Right renal pelvis (tissue), 4 donors: Measurements from ENCODE around the gene IL22RA1. TPM values are rescaled to one million over a fixed set of nuclear protein-coding genes. Genes with fewer than 3 reads are reported as not detected.

Experiments
- DNase-seq, 4 donors: peaks; one replicate each; pipeline ENCODE4 v3.0.0-alpha.2; 2013; ENCODE audit warnings: low read depth in 4 of 4, low spot score in 3 of 4, missing footprints in 1 of 4
- polyA plus RNA-seq, 4 donors: library from polyadenylated mRNA; unstranded; fragments of 120-200 nt; gene quantifications; one replicate each; pipeline ENCODE4 v1.2.1, GENCODE V29; 2013; ENCODE audit not compliant: insufficient read length in 4 of 4

The IL22RA1 gene
- polyA plus RNA-seq, 4 donors, result 2.9 to 4.8 (median 3.4) TPM

GRCh38 chr1:24100945-24101737 lies 41.8 kb downstream of the IL22RA1 start:
- DNase-seq, result no peak

DNA sequence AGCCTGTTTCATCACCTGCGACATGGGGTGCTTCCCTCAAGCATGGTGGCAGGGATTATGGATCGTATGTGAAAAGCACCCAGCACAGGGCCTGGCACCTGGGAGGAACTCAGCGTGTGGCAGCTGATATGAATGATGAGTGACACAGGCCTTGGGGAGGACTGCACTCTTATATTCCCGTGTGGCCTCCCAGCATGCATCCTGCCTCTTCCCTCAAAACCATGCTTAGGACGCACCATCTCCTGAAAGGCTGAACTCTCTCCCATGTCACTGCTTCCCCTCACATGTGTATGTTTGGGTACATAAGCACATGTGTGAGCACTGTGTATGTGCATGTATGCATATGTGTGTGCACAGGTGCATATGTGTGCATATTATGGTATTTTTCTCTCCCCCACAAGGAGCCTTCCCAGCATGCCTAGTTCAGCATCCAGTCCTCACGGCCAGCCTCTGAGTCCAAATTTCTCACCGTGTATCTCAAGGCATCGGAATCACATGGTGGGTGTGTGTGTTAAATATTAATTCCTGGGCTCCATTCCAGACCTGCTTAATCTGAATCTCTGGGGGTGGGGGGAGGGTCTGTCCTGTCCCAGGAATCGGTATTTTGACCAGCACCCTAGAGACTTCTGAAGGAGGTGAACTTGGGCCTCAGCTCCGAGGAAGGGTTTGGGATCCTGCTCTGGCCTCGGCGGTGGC lies 43.8 kb downstream of the IL22RA1 start:
- DNase-seq, result no peak

DNA sequence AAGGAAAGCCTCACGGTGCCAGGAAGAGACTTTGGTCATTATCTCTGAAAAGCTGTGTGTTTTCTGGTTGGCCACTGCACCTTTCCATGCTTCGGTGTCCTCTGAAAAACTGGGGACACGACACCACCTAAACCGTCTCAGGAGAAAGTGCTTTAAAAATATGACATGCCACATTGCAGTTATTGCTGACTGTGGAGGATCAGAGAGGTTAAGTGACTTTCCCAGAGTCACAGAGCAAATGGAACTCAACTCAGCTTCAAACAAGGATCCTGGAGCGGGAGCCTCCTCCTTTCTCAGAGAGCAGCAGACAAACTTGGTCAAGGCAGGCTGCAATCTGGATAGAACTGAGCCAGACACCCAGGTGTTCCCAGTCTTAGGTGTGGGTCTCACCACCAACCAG lies 44.8 kb downstream of the IL22RA1 start:
- no peak for DNase-seq

GRCh38 chr1:24097663-24098062 lies 45.3 kb downstream of the IL22RA1 start:
- no peak for DNase-seq

GRCh38 chr1:24096739-24097103 lies 46.2 kb downstream of the IL22RA1 start:
- no peak for DNase-seq

DNA sequence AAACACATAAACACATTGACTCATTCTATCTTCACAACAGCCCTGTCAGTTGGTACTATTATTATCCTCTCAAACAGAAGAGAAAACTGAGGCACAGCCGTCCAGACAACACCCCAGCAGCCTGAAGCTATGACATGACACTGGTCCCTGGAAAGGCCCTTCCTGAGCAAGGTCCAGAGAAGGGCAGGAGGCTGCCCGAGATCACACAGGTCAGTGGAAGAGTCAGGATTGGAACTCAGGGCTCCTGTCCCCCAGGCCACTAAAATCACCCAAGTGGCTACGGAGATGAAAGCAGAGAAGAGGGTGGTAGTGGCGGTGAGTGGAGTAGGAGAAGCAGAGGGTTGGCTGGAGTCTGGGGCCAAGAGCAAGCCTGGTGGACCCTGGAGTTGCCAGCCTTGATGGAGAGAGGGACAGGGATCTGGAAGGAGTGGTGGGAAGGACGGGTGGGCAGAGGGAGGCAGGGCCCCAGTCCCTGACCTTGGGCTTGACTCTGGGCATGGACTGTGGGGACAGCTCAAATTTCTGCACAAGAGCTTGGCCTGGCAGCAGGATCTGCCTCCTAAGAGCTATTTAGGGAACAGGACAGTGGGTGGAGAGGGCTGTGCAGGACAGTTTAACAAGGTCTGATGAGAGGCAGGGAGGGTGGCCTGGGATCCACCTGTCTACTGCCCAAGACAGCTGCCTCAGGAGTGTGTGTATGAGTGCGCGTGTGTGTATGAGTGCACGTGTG lies 46.8 kb downstream of the IL22RA1 start:
- DNase-seq, result no peak

GRCh38 chr1:24095140-24095859 lies 47.6 kb downstream of the IL22RA1 start:
- DNase-seq, result no peak

GRCh38 chr1:24094554-24094953 lies 48.4 kb downstream of the IL22RA1 start:
- DNase-seq, result no peak

- no peak for DNase-seq
Observed at GRCh38 chr1:24093732-24094131, 49.2 kb downstream of the IL22RA1 start.

DNA sequence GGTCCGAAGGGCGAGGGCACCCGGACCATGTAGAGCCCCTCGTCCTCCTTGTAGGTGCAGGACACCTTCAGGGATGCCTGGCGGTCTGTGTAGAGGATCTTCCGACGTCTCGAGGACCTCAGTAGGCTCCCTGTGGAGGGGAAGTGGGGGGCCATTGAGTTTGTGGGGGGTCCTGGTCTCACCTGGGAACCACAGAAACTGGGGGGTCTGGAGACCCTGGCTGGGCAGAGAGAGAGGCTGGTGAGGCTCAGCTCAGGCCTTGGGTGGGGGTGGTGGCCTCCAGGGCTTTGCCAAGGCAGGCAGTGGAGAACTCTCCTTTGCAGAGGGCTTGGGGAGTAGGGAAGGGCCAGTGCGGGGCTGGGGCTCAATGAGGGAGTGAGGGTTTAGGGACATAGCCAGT lies 50.0 kb downstream of the IL22RA1 start:
- no peak for DNase-seq

GRCh38 chr1:24091971-24092482 lies 50.9 kb downstream of the IL22RA1 start:
- DNase-seq, result no peak

- no peak for DNase-seq
Observed at GRCh38 chr1:24090736-24091135, 52.2 kb downstream of the IL22RA1 start.

GRCh38 chr1:24089743-24090555 lies 53.0 kb downstream of the IL22RA1 start:
- DNase-seq, result no peak

DNA sequence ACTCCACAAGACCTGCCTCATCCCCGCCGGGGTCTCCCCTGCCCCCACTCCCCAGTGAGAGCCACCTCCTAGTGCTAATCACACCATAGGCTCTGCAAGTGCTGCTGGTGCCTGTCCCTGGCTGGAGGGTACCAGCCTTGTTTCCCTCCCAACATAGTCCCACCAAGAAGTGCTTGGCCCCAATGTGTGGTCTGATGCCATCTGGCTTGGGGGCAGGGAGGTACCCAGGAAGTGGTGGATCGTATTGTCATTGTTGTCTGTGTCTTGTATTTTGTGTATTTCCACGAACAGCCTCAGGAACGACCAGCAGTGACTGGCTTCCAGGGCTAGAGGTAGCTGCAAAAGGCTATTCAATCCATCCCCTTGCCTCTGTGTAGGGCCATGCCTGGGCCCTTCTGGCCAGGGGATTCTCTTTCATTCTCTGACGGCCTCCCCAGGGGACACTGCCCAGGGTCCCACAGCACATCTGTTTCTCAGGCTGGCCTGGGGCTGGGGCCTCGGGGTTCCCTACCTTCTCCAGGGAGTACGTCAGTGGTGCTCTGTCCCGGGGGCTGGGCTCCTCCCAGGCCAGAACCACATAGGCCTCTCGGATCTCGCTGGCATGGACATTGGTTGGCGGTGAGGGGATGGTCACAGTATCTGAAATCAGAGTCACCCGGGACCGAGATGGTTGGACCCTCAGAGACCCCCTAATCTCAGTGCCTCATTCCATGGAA lies 53.8 kb downstream of the IL22RA1 start:
- no peak for DNase-seq

DNA sequence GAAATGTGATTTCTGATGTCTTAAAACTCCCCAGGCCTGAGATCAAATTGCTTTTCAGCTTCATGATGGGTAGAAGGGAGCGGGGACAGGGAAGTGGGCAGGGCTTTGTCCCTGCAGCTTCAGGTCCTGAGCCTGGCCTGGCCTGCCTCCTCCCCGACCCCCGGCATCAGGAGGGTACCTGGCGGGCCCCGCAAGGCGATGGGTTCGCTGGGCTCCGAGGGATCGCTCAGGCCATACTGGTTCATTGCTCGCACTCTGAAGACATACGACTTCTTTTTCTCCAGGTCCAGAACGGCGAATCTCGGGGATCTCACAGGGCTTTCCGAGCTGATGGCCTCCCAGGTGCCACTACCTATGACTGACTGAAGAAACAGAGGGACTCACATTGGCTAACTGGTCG lies 56.5 kb downstream of the IL22RA1 start:
- no peak for DNase-seq

GRCh38 chr1:24085546-24085945 lies 57.4 kb downstream of the IL22RA1 start:
- DNase-seq, result no peak

DNA sequence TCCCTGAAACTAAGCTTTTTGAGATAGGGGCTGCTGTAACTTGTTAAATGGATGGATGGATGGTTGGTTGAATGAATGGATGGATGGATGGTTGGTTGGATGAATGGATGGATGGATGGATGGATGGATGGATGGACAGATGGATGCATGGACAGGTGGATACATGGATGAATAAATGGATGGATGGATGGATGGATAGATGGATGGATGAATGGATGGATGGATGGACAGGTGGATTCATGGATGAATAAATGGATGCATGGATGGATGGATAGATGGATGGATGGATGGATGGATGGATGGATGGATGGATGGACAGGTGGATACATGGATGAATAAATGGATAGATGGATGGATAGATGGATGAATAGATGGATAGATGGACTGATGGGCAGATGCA lies 57.9 kb downstream of the IL22RA1 start:
- DNase-seq, result no peak

GRCh38 chr1:24084050-24084449 lies 58.9 kb downstream of the IL22RA1 start:
- no peak for DNase-seq

DNA sequence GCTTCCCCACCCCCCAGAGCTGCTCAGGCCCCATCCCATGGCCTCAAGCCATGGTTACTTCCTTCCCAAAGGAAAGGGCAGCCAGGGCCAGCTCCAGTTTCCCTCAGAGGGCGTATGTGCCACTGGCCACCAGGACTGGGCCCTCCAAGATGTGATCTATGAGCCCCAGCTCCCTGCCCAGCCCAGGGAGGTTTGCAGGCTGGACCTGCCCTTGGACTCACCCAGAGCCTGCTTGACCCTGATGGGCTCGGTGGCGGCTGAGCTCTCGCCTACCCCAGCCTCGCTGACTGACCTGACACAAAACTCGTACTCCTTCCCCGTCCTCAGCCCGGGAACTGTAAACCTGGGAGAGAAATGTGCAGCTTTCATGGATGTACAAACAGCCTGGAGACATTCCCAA lies 60.6 kb downstream of the IL22RA1 start:
- DNase-seq, result no peak
